Prostate gland (tissue), 2 donors: ENCODE data around the gene C1orf115.

Source experiments
- CTCF ChIP-seq, 4 experiments: fragments of 200-600 bp in 2 of 4; fragments of 450-650 bp in 2 of 4; sonication (generic) in 2 of 4; IDR thresholded peaks; 1 replicate in 3 of 4; 2 replicates in 1 of 4; pipeline ENCODE4 v1.5.1; 2016 to 2019; ENCODE audit warnings: antibody characterized with exemption in 4 of 4, mild to moderate bottlenecking in 2 of 4, moderate library complexity in 2 of 4
- POLR2A ChIP-seq: fragments of 450-650 bp; IDR thresholded peaks from one replicate; pipeline ENCODE4 v1.6.1; 2016; ENCODE audit warnings: antibody characterized with exemption, mild to moderate bottlenecking
- POLR2AphosphoS5 ChIP-seq: sonication (generic); formaldehyde crosslinking; IDR thresholded peaks from one replicate; pipeline ENCODE4 v1.6.1; 2017; ENCODE audit warnings: antibody characterized with exemption

DNA sequence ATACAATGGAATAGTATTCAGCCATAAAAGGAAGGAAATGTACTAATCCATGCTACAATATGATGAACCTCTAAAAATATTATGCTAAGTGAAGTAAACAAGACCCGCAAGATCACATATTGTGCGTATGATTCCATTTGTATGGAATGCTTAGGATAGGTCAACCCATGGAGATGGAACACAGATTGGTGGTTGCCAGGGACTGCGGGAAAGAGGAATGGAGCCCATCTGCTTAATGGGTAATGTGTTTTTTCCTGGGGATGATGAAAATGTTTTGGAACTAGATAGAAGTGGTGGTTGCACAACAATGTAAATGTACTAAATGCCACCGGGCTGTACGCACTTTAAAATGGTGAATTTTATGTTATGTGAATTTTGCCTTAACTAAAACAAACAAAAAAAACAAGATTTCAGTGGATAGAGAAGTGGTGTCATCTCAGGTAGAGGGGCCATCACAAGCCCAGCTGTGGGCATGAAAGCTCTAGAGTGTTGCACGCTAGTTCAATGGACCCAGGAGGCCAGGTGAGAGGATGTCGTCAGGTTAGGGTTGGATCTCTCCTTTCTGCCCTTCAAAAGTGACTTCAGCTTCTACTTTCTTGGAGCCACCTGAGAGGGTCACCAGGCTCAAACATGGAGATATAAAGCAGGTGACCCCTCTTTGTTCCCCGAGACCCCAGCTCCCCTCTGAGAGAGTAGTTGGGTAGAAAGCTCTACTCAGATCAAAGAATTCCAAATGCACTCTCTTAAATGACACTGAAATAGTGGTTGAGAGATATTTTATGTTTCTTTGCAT is 2.5 kb downstream of the C1orf115 start:
- TF ChIP-seq CTCF (IDR thresholded peaks at IDR 0.05) (no peak), POLR2A (no peak), POLR2AphosphoS5 (no peak)
